HG03432 (cell line): ENCODE measurements around the gene CUL3.
"Not testable (repeated sequence)": the region's sequence is repeated elsewhere in the genome, so short reads cannot be mapped to it uniquely, and the experiment has no call there.

Experiments
- ATAC-seq: cut with Tn5 transposase; IDR thresholded peaks from one replicate; pipeline ENCODE4 v1.9.1; 2021; ENCODE audit warnings: mild to moderate bottlenecking, moderate library complexity; ENCODE audit not compliant: unreplicated experiment

The CUL3 gene

DNA sequence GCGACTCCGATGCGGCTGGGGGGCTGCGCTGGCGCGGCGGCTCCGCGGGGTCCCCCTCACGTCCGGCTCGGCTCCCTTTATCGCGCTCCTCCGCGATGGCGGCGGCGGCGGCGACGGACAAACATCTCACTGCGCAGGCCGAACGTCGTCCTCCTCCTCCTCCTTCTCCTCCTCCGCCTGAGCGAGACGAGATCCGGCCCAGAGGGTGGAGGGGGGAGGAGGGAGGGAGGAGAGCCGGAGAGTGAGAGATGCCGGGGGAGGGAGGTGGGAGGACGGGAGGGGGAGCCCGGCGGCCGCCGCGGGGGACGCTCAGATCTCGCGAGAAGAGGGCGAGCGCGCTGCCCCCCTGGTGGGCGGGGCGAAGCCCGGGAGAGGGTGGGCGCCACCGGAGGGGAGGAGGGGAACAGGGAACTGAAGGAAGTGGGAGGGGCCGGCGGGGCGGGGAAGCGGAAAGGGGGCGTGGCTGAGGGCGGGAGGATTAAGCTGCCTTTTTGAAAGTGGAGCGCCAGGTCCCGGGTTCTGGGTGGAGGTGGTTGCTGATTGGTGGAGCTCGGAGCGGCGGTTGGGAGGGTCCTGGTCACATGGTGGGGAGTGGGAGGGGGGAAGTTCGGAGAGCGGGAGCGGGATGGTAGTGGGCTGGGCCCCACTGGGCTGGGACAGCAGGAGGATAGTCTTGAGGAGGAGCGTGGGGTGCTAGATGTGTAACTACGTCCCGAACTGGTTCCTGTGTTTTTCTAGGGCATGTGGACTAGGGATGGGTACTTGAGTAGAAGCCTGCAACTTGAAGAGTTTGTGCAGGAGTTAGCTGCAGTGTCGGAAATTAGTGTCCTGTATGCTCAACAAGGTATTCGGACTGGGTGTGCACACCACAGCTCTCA is at the start of gene CUL3:
TSS of gene CUL3 (minus strand) at position 153 of the 878 bp plus-strand sequence. CDS start 354 bp downstream, outside the sequence.
- peak; percentile 86 for ATAC-seq

DNA sequence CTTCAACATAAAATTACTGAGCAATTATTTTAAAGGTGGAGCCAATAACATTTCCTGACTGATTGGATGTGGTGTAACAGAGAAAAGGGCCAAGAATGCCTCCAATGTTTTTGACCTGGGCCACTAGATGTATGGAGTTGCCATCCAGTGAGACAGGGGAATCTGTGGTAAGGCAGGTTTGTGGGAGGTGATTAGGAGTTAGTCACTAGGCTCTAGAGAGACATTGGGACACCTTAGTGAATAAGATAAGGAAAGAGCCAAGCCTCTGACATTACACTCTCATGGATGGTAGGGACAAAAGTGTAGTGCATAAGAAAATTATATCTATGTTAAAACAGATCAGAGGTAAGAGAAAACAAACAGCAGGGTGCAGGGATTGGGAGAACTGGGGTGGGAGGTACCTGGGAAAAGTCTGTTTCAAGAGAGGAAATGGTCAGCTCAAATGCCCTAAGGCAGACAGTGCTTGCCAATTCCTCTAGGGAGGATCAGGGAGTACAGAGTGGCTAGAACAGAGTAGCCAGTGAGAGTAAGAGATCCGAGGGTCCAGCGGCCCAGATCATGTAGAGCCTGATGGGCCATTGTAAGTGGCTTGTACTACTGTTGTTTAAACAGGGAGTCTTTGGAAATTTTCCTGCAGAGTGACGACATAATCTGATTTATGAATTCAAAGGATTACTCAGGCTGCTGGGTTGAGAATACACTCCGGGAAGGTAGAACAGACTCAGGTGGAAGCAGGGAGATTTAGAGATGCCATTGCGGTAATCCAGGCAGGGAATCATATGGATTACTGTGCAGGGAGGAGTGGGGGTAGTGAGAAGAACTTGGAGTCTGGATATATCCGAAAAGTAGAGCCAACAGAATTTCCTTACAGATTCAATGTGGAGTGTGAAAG is 45.7 kb upstream of the CUL3 start:
- ATAC-seq, result no peak

GRCh38 chr2:224628416-224628815 is 43.3 kb upstream of the CUL3 start:
- ATAC-seq, result no peak

DNA sequence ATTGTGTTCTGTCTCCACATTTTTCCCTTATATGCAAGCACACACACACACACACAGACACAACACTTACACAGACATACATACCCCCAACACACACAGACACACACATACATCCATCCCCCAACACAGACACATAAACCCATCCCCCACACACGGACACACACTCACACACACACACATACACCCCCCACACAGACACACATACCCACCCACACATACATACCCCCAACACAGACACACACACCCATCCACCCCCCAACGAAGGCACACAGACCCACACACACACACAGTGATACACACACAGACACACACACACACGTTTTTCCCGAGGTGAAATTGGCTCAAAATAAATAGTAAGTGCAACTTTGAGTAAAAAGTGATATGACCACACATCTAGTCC is 41.6 kb upstream of the CUL3 start:
- no peak for ATAC-seq

DNA sequence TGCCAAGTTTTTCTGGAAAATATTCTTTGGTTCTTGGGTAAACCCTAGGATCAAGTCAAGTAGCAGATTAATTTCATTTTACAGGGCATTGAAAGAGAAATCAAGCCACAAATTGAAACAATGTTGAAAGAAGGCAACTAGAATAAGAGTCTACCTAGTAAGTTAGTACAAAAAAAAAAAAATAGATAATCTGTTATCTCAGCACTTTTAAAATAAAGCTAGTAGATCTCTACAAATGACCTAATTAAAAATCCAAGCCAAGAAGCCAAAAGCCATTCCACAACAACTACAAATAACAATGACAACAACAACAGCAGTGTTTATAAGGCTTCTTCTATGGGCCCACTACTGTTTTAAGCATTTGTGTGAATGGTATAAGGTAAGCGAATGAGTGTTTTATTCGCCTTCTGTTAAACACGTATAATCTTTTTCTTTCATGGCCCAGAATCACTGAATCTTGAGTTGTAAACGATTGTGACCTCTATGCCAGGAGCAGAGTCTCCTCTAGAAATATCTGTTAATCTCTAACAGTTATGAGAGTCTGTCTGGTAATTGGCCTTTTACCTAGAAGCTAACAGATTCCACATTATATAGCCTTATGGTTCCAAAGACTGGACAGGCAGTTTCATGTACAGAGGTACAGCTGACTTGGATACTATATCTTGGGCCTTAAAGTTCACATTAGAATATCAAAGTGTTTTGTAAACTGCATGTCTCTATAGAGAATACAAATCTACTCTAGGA is 28.6 kb upstream of the CUL3 start:
- ATAC-seq, result no peak

DNA sequence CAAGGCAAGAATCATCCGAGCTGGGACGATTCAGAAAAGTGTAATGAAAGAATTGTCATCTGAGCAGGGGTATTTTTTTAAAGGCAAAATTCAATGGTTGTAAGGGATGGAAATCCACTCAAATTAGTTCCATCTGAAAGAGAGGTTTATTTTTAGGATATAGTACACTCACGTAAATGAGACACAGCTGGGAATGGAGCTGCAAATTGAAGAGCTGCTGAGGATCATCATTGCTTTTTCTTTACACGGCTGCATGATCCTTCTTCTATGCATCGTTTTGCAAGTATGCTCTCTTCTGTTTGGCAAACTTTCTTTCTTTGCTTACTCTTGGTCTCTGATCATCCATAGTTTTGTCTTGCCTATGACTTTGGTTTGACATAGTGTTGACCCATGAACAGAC is 27.4 kb upstream of the CUL3 start:
- ATAC-seq, result no peak

DNA sequence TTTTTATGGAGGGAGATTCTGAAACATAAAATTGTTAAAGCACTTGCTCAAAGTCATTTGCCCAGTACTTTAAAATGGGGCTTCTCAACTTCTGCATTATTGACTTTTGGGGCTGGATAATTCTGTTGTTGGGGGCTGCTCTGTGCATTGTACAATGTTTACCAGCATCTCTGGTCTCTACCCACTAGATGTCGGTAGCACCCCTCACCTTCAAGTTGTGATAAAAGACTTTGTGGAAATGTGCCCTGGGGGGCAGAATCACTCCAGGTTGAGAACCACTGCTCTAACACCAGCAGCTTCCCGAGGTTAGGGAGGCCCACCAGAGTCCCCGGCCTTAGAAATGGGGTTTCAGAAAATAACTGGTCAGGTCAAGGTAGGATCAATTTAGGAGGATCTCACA is 26.8 kb upstream of the CUL3 start:
- no peak for ATAC-seq

GRCh38 chr2:224608104-224608503 is 22.9 kb upstream of the CUL3 start:
- ATAC-seq, result no peak

DNA sequence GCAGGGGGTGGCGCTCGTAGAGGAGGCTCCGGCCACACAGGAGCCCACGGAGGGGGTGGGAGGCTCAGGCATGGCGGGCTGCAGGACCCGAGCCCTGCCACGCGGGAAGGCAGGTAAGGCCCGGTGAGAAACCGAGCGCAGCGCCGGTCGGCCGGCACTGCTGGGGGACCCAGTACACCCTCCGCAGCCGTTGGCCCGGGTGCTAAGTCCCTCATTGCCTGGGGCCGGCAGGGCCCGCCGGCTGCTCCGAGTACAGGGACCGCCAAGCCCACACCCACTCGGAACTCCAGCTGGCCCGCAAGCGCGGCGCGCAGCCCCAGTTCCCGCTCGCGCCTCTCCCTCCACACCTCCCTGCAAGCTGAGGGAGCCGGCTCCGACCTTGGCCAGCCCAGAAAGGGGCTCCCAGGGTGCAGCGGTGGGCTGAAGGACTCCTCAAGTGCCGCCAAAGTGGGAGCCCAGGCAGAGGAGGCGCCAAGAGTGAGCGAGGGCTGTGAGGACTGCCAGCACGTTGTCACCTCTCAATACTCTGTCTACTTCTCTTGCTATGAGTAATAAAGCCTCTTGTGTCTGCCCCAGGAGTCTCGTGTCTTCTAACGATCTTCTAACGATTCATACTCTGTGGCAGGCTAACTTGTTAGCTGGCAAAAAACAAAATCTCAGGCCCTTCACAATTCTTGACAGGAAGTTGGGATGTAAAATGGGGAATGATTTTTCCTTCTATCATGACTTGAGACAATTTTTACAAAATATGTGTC is 18.8 kb upstream of the CUL3 start:
- not testable (repeated sequence) for ATAC-seq

GRCh38 chr2:224602778-224603375 is 17.7 kb upstream of the CUL3 start:
- not testable (repeated sequence) for ATAC-seq

GRCh38 chr2:224601923-224602322 is 16.8 kb upstream of the CUL3 start:
- no peak for ATAC-seq

DNA sequence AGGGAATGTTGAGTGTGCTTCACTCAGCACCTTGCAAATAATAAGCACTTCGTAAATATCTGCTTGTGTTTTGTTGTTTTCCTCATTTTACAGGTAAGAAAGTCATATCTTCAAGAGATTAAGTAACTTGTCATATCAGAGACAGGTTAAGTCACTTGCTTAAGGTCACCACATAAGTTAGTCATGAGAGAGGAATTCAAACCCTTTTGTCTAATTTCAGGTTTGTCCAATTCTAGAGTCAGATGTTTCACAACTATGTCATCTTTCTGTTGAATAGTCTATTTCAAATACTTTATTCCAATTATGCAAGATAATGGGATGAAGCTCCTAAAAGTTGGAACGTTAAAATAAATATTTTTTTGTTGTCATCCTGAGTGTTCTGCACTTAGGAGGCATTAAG is 13.5 kb upstream of the CUL3 start:
- no peak for ATAC-seq

DNA sequence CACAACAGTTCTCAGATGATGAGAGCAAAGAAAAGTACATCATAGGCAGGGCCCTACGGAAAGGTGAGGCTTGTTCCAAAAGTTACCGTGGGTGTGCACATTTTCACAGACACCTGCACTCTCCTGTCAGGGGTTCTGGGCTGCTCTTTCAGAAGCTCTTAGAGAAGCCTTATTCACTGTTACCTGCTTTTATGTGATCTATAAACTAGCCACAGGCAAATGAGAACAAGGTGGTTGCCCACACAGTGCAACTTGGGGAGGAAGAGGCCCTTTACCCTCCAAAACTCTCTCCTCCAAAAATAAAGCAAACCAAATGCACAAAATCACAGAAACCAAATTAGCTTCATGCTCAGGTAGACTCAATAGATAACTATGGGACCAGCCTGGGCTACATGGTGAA is 11.1 kb upstream of the CUL3 start:
- peak; percentile 58 for ATAC-seq

DNA sequence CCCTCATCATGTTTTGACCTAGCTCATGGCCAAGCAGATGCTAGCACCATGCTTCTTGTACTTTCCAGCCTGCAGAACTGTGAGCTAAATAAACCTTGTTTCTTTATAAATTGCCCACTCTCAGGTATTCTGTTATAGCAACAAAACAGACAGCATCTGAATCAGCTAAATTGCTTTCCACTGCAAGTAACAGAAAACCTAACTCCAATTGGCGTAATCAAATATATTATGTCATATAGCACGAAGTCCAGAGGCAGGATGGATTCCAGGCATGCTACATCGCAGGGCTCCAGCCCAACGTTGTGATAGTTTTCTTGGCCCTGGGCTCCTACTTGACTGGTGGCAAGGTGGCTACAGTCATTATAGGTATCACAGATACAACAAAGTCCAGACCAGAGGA is 10.4 kb upstream of the CUL3 start:
- ATAC-seq, result no peak

DNA sequence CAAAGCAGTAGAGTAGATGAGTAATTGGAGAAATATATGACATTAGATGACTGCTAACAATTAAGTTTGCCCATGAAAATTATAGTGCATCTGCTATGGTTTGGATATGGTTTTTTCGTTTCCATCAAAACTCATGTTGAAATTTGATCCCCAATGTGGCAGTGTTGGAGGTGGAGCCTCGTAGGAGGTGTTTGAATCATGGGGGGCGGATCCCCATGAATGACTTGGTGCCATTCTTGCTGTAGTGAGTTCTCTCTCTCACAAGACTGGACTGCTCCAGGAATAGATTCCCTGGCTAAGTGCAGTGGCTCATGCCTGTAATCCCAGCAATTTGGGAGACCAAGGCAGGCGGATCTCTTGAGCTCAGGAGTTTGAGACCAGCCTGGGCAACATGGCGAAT is 9.7 kb upstream of the CUL3 start:
- ATAC-seq, result no peak

GRCh38 chr2:224591220-224591619 is 6.1 kb upstream of the CUL3 start:
- no peak for ATAC-seq

GRCh38 chr2:224586127-224586695 is 1.0 kb upstream of the CUL3 start:
- no peak for ATAC-seq

DNA sequence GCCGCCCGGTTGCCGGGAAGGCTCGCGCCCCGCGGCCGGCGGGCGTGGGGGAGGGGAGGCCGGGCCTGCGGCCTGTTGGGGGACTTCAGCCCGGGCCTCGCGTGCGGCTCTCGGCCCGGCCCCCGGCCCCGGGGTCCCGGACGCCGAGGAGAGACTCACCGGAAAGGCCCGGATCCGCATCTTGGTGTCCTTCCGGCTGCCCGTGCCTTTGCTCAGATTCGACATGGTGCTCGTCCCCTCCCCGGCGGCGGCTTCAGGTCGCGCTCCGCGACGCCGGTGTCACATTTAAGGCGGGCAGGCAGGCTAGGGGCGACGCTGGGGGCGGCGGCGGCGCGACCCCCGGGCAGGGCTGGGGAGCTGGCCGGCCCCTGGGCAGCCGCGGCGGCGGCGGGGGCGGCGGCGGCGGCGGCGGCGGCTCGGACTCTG is 365 bp downstream of the CUL3 start:
- ATAC-seq, result peak; percentile 36

DNA sequence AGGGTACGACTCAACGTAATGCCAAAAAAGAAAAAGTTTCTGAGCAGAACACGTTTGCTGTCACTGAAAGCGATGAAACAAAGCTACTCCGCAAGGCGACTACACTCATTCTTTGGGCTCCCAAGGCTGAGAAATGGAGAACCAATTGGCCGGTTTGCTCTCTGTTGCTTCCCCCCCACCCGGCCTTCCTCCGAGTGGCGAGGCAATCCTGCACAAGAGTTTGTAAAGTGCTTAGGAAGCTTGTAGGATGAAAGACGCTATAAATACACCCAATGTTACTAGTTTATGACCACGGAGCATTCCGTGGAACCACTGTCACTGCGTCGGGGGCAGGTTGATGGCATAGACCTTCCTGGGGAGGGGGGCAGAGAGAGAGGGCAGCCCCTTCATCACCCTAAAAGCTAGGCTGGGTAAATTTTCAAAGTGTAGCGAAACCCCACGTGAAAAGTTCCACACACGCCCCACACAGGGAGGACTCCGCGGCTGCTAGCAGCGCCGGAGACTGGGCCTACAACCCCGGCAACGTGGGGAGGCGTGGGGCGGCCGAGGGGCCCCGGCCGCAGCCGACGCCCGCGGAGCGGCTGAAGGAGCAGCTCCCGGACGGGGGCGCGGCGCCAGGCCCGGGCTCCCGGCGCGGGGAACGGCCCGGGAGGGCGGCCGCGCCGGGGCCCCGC is 915 bp downstream of the CUL3 start:
- peak; percentile 1 for ATAC-seq
